ENCODE data around the gene EEFSEC. TPM values are rescaled to one million over a fixed set of nuclear protein-coding genes. Genes with fewer than 3 reads are reported as not detected.

Gene EEFSEC
- total RNA-seq, 2 experiments from 2014 or later: 19.2 to 19.6 TPM

GRCh38 chr3:128379367-128380160 is 226.3 kb downstream of the EEFSEC start:
- ATAC-seq (no peak), DNase-seq (no peak)
- H3K27me3 Mint-ChIP-seq: no peaks in the 10 kb centered on the region
- H3K4me1 Mint-ChIP-seq (ENCODE audit: low read depth): peaks cover 6% of the 10 kb centered on the region
- ChIA-PET POLR2A (no interaction called here), CTCF (no interaction called here)
- H3K36me3 Mint-ChIP-seq (ENCODE audit: low read depth): no peaks in the 10 kb centered on the region
- H3K4me3 Mint-ChIP-seq: no peak overlapping the region
- intact Hi-C loops (cut with micrococcal nuclease): no loop called here
- H3K27ac Mint-ChIP-seq: no peak overlapping the region
- TF ChIP-seq CTCF (IDR thresholded peaks at IDR 0.05): no peak
- H3K9me3 Mint-ChIP-seq: no peaks in the 10 kb centered on the region

GRCh38 chr3:128380295-128380694 is 227.0 kb downstream of the EEFSEC start:
- peaks cover 6% of the 10 kb centered on the region for H3K4me1 Mint-ChIP-seq (ENCODE audit: low read depth)
- H3K36me3 Mint-ChIP-seq (ENCODE audit: low read depth): no peaks in the 10 kb centered on the region
- DNase-seq (no peak), ATAC-seq (no peak)
- no peak overlapping the region for H3K27ac Mint-ChIP-seq
- intact Hi-C loops (cut with micrococcal nuclease): no loop called here
- POLR2A ChIA-PET: interaction anchor here (0.8 kb wide), 1 partner anchor 347 kb away, joined by 3 read pairs; no protein-coding TSS in a partner anchor
- H3K9me3 Mint-ChIP-seq: no peaks in the 10 kb centered on the region
- no peak overlapping the region for H3K4me3 Mint-ChIP-seq
- no peak for TF ChIP-seq CTCF (IDR thresholded peaks at IDR 0.05)
- CTCF ChIA-PET: no interaction called here
- H3K27me3 Mint-ChIP-seq: no peaks in the 10 kb centered on the region

GRCh38 chr3:128380719-128381118 is 227.4 kb downstream of the EEFSEC start:
- ATAC-seq (no peak), DNase-seq (no peak)
- H3K4me1 Mint-ChIP-seq (ENCODE audit: low read depth): peaks cover 6% of the 10 kb centered on the region
- no peak for TF ChIP-seq CTCF (IDR thresholded peaks at IDR 0.05)
- no peak overlapping the region for H3K4me3 Mint-ChIP-seq
- no peak overlapping the region for H3K27ac Mint-ChIP-seq
- POLR2A ChIA-PET: interaction anchor here (0.8 kb wide), 1 partner anchor 347 kb away, joined by 3 read pairs; no protein-coding TSS in a partner anchor
- no peaks in the 10 kb centered on the region for H3K36me3 Mint-ChIP-seq (ENCODE audit: low read depth)
- intact Hi-C loops (cut with micrococcal nuclease): no loop called here
- no peaks in the 10 kb centered on the region for H3K9me3 Mint-ChIP-seq
- CTCF ChIA-PET: no interaction called here
- H3K27me3 Mint-ChIP-seq: no peaks in the 10 kb centered on the region

- POLR2A ChIA-PET: no interaction called here
- Mint-ChIP-seq H3K9me3 (no peaks in the 10 kb centered on the region), H3K4me3 (no peak overlapping the region), H3K27me3 (no peaks in the 10 kb centered on the region), H3K36me3 (ENCODE audit: low read depth) (no peaks in the 10 kb centered on the region), H3K4me1 (ENCODE audit: low read depth) (peaks cover 6% of the 10 kb centered on the region), H3K27ac (no peak overlapping the region)
- intact Hi-C loops (cut with micrococcal nuclease): no loop called here
- ATAC-seq (no peak), DNase-seq (no peak)
- no peak for TF ChIP-seq CTCF (IDR thresholded peaks at IDR 0.05)
- CTCF ChIA-PET: no interaction called here
These were observed 228.3 kb downstream of the EEFSEC start for GRCh38 chr3:128381609-128382008.

GRCh38 chr3:128382221-128382807 is 229.0 kb downstream of the EEFSEC start:
- ATAC-seq (no peak), DNase-seq (no peak)
- CTCF ChIA-PET: no interaction called here
- H3K27ac Mint-ChIP-seq: no peak overlapping the region
- H3K4me1 Mint-ChIP-seq (ENCODE audit: low read depth): peaks cover 6% of the 10 kb centered on the region
- no peak overlapping the region for H3K4me3 Mint-ChIP-seq
- no peak for TF ChIP-seq CTCF (IDR thresholded peaks at IDR 0.05)
- H3K27me3 Mint-ChIP-seq: no peaks in the 10 kb centered on the region
- no peaks in the 10 kb centered on the region for H3K36me3 Mint-ChIP-seq (ENCODE audit: low read depth)
- H3K9me3 Mint-ChIP-seq: no peaks in the 10 kb centered on the region
- intact Hi-C loops (cut with micrococcal nuclease): no loop called here
- POLR2A ChIA-PET: no interaction called here
